ENCODE data around the gene ZNF654. TPM values are rescaled to one million over a fixed set of nuclear protein-coding genes. Genes with fewer than 3 reads are reported as not detected.

Gene ZNF654
- polyA plus RNA-seq, 1 of the 3 experiments (the other 2 are of a cell fraction), result 1.6 TPM

DNA sequence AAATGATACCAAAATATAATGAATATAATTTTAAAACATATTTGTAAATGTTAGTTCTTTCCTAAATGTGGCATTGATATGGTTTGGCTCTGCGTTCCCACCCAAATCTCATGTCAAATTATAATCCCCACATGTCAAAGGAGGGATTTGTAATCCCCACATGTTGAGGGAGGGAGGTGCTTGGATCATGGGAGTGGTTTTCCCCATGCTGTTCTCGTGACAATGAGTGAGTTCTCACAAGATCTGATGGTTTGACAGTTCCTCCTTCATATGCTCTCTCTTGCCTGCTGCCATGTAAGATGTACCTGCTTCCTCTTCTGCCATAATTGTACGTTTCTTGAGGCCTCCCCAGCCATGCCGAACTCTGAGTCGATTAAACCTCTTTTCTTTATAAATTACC is 12.3 kb upstream of the ZNF654 start:
- Histone ChIP-seq H4K20me1 (ENCODE audit: insufficient read depth) (no peaks in the 10 kb centered on the region), H3K9ac (no peak overlapping the region), H3K36me3 (replicated peaks in 1 of 2; ENCODE audit: control insufficient read depth in 1 of 2, insufficient read depth in 2 of 2, low read length in 1 of 2) (no peaks in the 10 kb centered on the region), H3K4me1 (ENCODE audit: control insufficient read depth in 1 of 2, insufficient read depth in 2 of 2, low read depth in 1 of 2, low read length in 1 of 2) (no peaks in the 10 kb centered on the region; a peak in 1 of 4 replicates), H3K27ac (ENCODE audit: low read depth in 2 of 2, low read length in 1 of 2) (no peak overlapping the region), H3K4me2 (no peak overlapping the region), H3K27me3 (ENCODE audit: insufficient read depth) (no peaks in the 10 kb centered on the region), H3K4me3 (ENCODE audit: low read depth in 2 of 2, low read length in 1 of 2) (no peak overlapping the region), H3K79me2 (ENCODE audit: insufficient read depth) (no peaks in the 10 kb centered on the region), H2AFZ (ENCODE audit: low read depth) (no peak overlapping the region), H3K9me2 (no peaks in the 10 kb centered on the region), H3F3A (replicated peaks; ENCODE audit: insufficient read depth) (no peaks in the 10 kb centered on the region), H3K9me3 (no peaks in the 10 kb centered on the region)
- POLR2A ChIA-PET, result no interaction called here
- WGBS (ENCODE audit: low lambda C conversion rate), result 80% methylated on average over 5 of the region's 5 CpGs
- no peak for TF ChIP-seq IRF3 (IDR thresholded peaks at IDR 0.05; ENCODE audit: low read depth, low read length)
- no peak for TF ChIP-seq POLR2AphosphoS5 (IDR thresholded peaks at IDR 0.05; ENCODE audit: low read depth, low read length)
- no peak for TF ChIP-seq SIN3A (IDR thresholded peaks at IDR 0.05; ENCODE audit: borderline replicate concordance, low read depth, low read length)
- no peak for TF ChIP-seq CHD2 (IDR thresholded peaks at IDR 0.05; ENCODE audit: low read length, partially characterized antibody)
- TF ChIP-seq NRF1 (IDR thresholded peaks at IDR 0.05; ENCODE audit: low read depth, low read length), result no peak
- TF ChIP-seq, protein P1, sequence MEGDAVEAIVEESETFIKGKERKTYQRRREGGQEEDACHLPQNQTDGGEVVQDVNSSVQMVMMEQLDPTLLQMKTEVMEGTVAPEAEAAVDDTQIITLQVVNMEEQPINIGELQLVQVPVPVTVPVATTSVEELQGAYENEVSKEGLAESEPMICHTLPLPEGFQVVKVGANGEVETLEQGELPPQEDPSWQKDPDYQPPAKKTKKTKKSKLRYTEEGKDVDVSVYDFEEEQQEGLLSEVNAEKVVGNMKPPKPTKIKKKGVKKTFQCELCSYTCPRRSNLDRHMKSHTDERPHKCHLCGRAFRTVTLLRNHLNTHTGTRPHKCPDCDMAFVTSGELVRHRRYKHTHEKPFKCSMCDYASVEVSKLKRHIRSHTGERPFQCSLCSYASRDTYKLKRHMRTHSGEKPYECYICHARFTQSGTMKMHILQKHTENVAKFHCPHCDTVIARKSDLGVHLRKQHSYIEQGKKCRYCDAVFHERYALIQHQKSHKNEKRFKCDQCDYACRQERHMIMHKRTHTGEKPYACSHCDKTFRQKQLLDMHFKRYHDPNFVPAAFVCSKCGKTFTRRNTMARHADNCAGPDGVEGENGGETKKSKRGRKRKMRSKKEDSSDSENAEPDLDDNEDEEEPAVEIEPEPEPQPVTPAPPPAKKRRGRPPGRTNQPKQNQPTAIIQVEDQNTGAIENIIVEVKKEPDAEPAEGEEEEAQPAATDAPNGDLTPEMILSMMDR (IDR thresholded peaks at IDR 0.05), result no peak
- no peak for DNase-seq
- CTCF ChIA-PET, result no interaction called here

- peak overlapping the region; percentile 76 for H3K9ac ChIP-seq
- H3K27me3 ChIP-seq (ENCODE audit: insufficient read depth), result no peaks in the 10 kb centered on the region
- H3K27ac ChIP-seq (ENCODE audit: low read depth in 2 of 2, low read length in 1 of 2), result peak overlapping the region; percentile 91 to 98
- no peaks in the 10 kb centered on the region for H3K9me2 ChIP-seq
- CTCF ChIA-PET, result interaction anchor here (1.0 to 1.2 kb wide), 2 partner anchors 55 to 56 kb away, joined by 5 to 7 read pairs; no protein-coding TSS in a partner anchor
- peak overlapping the region; percentile 76 to 95 for H3K4me3 ChIP-seq (ENCODE audit: low read depth in 2 of 2, low read length in 1 of 2)
- H3K36me3 ChIP-seq (replicated peaks in 1 of 2; ENCODE audit: control insufficient read depth in 1 of 2, insufficient read depth in 2 of 2, low read length in 1 of 2), result peaks cover 28 to 42% of the 10 kb centered on the region in 2 experiments
- H3F3A ChIP-seq (replicated peaks; ENCODE audit: insufficient read depth), result peaks cover 3% of the 10 kb centered on the region
- no peak for DNase-seq
- no peaks in the 10 kb centered on the region for H3K9me3 ChIP-seq
- peak overlapping the region; percentile 66 for H3K4me2 ChIP-seq
- 13% methylated on average over 16 of the region's 16 CpGs for WGBS (ENCODE audit: low lambda C conversion rate)
- POLR2A ChIA-PET, result interaction anchor here (1.2 to 1.8 kb wide), 3 partner anchors 55 to 92 kb away, joined by 3 to 17 read pairs (median 3); partner anchors contain the start of gene C3orf38
- H3K79me2 ChIP-seq (ENCODE audit: insufficient read depth), result peaks cover 74% of the 10 kb centered on the region
- H3K4me1 ChIP-seq (ENCODE audit: control insufficient read depth in 1 of 2, insufficient read depth in 2 of 2, low read depth in 1 of 2, low read length in 1 of 2), result peaks cover 7 to 16% of the 10 kb centered on the region in 2 experiments; a peak in 2 of 4 replicates
- H2AFZ ChIP-seq (ENCODE audit: low read depth), result peak overlapping the region; percentile 39; the same call in 1 of the 2 replicates
- peaks cover 27% of the 10 kb centered on the region for H4K20me1 ChIP-seq (ENCODE audit: insufficient read depth)
- TF ChIP-seq TCF12 (IDR thresholded peaks at IDR 0.05) (no peak), FOXJ3 (CRISPR knock-in tag; IDR thresholded peaks at IDR 0.05) (no peak), CHD2 (IDR thresholded peaks at IDR 0.05; ENCODE audit: low read length, partially characterized antibody) (no peak), FOXM1 (IDR thresholded peaks at IDR 0.05; ENCODE audit: low read depth) (no peak), IRF3 (IDR thresholded peaks at IDR 0.05; ENCODE audit: low read depth, low read length) (no peak), RAD21 (IDR thresholded peaks at IDR 0.05; ENCODE audit: low read length) (0 out of 2 replicates have a peak, but pooled peaks have one; percentile 16), SIN3A (IDR thresholded peaks at IDR 0.05; ENCODE audit: borderline replicate concordance, low read depth, low read length) (no peak), JUND (IDR thresholded peaks at IDR 0.05) (no peak), RXRA (IDR thresholded peaks at IDR 0.05; ENCODE audit: borderline replicate concordance, low read depth) (no peak), FOSL2 (IDR thresholded peaks at IDR 0.05; ENCODE audit: borderline replicate concordance, low read depth) (no peak), RCOR1 (IDR thresholded peaks at IDR 0.05; ENCODE audit: low read length) (no peak), TEAD4 (IDR thresholded peaks at IDR 0.05; ENCODE audit: borderline replicate concordance, insufficient read depth) (no peak), MEF2A (IDR thresholded peaks at IDR 0.05; ENCODE audit: borderline replicate concordance, low read depth) (no peak)
- TF ChIP-seq, protein P2, sequence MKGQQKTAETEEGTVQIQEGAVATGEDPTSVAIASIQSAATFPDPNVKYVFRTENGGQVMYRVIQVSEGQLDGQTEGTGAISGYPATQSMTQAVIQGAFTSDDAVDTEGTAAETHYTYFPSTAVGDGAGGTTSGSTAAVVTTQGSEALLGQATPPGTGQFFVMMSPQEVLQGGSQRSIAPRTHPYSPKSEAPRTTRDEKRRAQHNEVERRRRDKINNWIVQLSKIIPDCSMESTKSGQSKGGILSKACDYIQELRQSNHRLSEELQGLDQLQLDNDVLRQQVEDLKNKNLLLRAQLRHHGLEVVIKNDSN (IDR thresholded peaks at IDR 0.05; ENCODE audit: borderline replicate concordance, low read depth), result no peak
- TF ChIP-seq, protein P3, sequence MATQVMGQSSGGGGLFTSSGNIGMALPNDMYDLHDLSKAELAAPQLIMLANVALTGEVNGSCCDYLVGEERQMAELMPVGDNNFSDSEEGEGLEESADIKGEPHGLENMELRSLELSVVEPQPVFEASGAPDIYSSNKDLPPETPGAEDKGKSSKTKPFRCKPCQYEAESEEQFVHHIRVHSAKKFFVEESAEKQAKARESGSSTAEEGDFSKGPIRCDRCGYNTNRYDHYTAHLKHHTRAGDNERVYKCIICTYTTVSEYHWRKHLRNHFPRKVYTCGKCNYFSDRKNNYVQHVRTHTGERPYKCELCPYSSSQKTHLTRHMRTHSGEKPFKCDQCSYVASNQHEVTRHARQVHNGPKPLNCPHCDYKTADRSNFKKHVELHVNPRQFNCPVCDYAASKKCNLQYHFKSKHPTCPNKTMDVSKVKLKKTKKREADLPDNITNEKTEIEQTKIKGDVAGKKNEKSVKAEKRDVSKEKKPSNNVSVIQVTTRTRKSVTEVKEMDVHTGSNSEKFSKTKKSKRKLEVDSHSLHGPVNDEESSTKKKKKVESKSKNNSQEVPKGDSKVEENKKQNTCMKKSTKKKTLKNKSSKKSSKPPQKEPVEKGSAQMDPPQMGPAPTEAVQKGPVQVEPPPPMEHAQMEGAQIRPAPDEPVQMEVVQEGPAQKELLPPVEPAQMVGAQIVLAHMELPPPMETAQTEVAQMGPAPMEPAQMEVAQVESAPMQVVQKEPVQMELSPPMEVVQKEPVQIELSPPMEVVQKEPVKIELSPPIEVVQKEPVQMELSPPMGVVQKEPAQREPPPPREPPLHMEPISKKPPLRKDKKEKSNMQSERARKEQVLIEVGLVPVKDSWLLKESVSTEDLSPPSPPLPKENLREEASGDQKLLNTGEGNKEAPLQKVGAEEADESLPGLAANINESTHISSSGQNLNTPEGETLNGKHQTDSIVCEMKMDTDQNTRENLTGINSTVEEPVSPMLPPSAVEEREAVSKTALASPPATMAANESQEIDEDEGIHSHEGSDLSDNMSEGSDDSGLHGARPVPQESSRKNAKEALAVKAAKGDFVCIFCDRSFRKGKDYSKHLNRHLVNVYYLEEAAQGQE (IDR thresholded peaks at IDR 0.05; ENCODE audit: low read depth, low read length), result no peak
Observed at GRCh38 chr3:88057630-88058305, 1.3 kb upstream of the ZNF654 start.

Measured in SK-N-SH (cell line).